ENCODE results near the gene METTL26.
A peak's percentile ranks its signal among the peaks of the same experiment; 100 is the strongest.

METTL26 gene

DNA sequence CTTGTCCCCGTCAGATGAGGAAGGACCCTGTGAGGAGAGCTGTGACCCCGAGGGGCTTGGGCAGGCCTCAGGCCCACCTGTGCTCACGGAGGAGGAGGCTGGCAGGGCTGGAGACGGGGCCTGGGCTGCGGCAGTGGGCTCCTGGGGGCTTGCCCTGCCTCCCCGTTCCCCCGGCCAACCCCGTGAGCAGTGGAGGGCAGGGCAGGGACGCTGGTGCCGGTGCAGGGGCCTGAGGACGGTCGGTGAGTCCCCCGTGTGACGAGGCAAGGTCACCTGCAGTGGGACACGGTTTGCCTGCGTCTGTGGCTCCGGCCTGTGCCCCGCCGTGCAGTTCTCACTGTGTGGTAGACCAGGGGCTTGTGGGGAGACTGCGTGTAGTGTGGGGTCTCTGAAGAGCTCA, 23.5 kb upstream of the METTL26 start:
- DNase-seq (ENCODE audit: low read depth in 1 of 2, low spot score in 1 of 2): no peak

DNA sequence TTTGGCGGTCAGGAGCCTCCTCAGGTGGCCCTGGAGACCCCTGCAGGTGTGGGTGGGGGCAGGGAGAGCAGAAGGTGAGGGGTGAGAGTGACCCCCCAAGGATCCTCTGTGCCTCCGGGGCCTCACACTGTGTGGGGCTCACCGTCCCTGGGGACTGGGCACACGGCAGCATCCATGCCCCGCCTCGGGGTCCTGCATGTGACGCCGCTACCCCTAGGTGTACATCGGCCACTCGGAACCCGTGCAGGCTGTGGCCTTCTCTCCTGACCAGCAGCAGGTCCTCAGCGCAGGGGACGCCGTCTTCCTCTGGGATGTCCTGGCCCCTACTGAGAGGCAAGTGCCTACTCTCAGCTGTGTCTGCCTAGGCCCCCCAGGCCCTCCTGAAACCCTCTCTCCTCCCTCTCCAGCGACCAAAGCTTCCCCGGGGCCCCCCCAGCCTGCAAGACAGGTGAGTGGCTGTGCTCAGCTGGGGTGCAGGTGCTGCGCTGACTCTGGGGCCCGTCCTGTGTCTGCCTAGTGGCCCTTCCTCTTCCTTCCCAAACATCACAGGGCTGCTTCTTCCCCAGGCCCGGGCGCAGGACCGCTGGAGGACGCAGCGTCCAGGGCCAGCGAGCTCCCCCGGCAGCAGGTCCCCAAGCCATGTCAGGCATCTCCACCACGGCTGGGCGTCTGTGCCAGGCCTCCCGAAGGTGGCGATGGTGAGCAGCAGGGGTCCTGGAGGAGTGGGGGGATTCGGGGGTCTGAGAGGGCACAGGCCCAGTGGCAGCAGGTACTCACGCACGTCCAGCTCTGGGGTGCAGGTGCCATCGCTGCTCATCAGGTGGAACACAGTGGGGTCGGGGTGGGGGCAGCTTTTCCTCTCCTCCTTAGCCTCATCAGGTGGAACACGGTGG, 22.8 kb upstream of the METTL26 start:
- DNase-seq (ENCODE audit: low read depth in 1 of 2, low spot score in 1 of 2): no peak

DNA sequence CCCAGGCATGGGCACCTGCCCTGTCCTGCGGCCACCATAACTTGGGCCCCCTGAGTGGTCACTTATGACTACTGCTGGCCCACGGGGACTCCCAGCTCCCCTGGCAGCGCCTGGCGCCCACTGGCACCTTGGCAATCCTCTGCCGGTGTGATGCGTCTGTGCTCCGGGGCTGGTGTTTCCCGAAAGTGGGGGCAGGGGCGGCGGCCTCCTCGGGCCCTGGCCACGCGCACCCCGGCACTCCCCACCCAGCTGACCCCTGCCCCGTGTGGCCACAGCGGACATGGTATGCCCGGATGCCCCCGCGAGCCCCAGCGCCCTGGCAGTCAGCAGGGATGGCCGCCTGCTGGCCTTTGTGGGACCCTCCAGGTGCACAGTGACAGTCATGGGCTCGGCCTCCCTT, 21.4 kb upstream of the METTL26 start:
- no peak for DNase-seq (ENCODE audit: low read depth in 1 of 2, low spot score in 1 of 2)

DNA sequence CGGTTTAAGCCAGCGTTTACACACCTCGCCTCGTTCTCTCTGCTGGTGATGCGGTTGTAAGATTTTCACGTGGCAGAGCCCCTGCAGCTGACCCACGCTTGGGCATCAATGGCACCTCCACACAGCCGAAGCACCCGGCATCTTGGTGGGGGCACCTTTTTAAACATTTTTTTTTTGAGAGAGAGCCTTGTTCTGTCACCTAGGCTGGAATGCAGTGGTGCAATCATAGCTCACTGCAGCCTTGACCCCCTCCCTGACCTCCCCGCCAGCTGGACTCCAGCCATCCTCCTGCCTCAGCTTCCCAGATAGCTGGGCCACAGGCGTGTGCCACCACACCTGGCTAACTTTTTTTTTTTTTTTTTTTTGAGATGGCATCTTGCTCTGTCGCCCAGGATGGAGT, 17.9 kb upstream of the METTL26 start:
- no peak for DNase-seq (ENCODE audit: low read depth in 1 of 2, low spot score in 1 of 2)

DNA sequence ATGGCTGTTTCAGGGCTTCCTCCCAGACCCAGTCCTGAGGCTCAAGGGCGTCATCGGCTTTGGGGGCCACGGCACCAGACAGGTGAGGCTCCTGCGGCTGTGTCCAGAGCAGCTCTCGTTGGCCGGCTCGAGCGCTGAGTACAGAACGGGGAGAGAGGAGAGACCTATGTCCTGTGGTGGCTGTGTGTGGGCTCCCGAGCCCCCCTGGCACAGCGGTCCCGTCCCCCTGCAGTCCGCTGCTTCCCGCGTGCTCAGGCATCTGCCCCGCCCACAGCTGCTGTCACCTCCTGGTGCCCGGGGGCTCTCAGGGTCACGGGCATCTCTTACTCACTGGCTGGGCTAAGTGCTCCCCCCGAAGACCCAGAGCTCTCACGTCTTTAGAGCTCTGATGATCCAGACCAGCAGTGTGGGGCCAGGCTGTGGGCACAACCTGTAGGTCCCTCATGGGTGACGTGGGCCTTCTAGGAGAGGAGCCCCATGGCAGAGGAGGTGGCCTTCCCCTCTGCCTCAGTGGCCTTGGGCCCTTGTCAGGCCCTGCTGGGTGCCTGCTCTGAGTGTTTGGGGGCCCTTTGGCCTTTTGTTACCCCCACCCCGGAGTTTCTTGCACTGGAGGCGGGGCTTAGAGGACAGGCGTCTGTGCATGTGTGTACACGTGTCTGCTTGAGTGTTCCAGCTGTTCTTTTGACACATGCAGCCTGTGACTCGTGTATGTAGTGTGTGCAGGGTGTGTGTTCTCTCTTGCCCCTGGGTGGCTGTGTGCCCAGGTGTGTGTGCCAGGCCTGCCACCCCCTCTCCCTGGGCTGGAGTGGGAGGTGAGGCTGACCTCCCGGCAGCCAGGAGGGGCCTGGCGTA, 16.6 kb upstream of the METTL26 start:
- no peak for DNase-seq (ENCODE audit: low read depth in 1 of 2, low spot score in 1 of 2)

DNA sequence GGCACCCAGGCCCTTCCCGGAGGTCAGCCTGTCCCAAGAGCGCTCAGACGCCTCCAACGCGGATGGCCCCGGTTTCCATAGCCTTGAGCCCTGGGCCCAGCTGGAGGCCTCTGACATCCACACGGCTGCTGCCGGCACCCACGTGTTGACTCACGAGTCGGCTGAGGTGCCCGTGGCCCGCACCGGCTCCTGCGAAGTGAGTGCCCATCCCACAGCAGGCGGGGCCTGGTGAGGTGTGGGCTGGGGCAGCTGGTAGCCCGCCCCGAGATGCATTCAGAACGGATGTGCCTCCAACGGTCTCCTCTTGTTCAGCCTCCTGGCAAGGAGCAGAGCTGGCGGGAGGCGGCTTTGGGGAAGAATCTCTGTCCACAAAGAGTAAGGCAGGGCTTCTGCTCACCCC, 15.7 kb upstream of the METTL26 start:
- no peak for DNase-seq (ENCODE audit: low read depth in 1 of 2, low spot score in 1 of 2)

DNA sequence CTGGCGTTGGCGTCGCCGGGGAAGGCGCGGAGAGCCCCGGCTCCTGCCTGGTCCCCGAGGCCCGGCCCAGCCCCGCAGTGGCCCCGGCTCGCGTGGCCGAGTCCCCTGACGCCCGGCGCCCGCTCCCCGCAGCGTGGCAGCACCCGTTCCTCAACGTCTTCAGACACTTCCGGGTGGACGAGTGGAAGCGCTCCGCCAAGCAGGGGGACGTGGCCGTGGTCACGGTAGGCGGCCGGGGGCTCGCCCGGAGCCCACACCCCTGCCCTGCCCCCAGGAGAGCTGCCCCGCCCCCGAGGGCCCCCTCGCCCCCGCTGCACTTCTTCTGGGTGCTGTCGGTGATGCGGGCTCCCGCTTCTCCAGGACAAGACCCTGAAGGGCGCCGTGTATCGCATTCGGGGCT, 13.5 kb upstream of the METTL26 start:
- no peak for DNase-seq (ENCODE audit: low read depth in 1 of 2, low spot score in 1 of 2)

DNA sequence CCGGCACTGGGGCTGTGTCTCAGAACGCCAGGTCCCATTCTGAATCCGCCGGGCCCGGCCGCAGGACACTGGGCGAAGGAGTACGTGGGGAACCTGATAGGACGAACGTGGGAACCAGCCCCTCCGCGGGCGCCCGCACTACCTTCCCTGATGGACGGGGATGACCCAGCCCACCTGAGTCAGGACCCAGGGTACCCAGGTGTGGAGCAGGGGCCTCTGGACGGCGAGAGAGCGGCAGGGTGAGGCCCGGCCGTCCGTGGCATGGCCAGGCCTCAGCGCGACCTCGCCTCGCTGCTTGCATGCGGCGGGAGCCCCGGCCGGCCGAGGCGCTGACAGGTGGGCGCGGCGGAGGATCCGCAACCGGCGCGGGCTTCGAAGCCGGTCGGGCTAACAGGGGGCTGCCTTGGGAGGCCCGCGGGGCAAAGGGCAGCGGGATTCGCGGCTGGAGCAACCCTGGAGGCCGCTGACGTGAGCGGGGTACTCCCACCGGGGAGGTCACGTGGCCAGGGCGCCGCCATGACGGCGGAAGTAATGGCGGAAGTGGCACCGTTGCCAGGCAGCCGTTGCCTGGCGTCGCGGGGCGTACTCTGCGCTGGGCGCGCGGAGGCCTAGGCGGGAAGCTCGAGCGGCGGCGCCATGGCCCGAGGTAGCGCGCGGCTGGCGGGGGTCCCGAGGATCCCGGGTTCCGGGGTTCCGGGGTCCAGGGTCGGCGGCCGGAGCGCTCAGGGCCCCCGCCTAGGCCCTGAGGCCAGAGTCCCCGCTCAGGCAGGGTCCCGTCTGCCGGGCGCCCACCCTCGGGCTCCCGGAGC, 12.9 kb upstream of the METTL26 start, which contains the start of gene WDR90:
WDR90 (plus strand) TSS at position 585 of the 809 bp plus-strand sequence; CDS start at position 637, 52 bp downstream.
- DNase-seq (ENCODE audit: low read depth in 1 of 2, low spot score in 1 of 2): peak; percentile 80 to 91

DNA sequence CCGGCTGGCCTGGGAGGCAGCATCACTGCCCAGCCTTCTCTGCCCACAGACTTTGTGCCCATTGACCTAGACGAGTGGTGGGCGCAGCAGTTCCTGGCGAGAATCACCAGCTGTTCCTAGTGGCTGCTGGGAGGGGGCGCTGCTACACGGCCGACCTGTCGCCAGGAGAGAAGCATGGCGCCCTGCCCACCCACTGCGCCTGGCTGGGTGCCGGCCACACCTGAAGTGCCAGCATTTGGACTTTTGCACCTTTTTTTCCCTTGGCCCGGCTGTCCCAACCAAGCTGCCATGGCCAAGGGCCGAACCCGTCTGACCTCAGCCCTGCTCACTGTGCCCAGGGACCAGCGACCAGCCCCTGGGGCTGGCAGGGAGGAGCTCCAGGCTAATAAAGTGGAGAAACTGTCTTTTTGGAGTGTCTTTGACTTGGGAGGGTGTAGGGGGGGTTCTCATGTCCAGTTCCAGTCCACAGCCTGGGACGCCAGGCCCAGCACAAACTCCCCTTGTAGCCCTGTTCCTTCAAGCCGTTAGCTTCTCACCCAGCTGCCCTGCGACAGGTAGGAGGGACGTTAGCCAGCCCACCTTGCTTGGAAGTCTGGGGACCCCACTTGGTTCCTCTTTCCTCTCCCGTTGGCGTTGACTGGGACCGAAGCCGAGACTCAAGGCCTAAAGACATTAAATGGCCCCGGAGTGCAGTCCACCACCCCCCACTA, 12.1 kb upstream of the METTL26 start:
- DNase-seq (ENCODE audit: low read depth in 1 of 2, low spot score in 1 of 2): peak in 1 of 2 donors; percentile 27

DNA sequence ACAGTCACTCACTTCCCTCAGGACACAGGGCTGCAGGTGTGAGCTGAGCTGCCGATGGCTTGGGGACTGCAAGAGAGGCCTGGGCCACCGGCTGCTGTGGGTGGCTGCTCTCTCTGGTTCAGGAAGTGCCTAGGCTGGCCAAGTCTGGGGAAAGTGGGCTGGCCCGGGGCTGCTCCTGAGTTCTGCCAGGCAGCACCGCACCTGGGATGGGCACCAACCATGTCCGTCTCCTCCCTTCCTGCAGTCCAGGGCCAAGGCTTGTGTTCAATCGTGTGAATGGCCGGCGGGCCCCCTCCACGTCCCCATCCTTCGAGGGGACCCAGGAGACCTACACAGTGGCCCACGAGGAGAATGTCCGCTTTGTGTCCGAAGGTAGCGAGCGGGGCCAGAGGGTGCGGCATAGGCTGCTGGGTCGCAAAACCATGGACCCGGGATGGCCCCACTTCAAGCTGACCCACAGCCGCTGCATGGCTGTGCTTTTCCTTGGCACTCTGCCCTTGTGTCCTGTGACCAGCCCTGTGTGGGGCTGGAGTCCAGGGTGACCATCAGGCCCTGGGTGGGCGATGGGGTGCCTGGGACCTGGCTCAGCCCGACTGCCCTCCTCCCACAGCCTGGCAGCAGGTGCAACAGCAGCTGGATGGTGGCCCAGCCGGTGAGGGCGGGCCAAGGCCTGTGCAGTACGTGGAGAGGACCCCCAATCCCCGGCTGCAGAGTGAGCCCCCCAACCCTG, 11.2 kb upstream of the METTL26 start:
- no peak for DNase-seq (ENCODE audit: low read depth in 1 of 2, low spot score in 1 of 2)

DNA sequence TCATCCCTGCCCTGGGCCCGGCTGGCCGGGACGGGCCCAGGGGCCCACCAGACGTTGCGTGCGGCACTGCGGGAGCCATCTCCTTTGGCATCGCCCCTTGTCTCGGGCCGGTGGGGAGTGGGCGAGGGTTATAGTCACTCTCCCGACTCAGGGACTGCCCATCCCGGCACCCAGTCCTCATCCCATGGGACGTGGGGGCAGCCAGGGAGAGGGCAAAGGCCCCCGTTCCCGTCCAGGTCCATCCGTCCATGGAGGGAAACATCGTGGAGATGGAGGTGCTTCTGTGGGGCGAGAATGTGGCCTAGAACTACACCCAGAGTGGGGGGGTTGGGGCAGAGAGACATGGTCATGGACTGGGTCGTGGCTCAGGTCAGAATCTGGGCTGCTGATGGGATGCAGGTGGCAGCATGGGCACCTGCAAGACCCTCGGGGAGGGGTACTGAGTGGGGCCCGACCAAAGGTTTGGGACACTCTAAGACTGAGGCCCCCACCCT, 10.6 kb upstream of the METTL26 start:
- DNase-seq (ENCODE audit: low read depth in 1 of 2, low spot score in 1 of 2): no peak

DNA sequence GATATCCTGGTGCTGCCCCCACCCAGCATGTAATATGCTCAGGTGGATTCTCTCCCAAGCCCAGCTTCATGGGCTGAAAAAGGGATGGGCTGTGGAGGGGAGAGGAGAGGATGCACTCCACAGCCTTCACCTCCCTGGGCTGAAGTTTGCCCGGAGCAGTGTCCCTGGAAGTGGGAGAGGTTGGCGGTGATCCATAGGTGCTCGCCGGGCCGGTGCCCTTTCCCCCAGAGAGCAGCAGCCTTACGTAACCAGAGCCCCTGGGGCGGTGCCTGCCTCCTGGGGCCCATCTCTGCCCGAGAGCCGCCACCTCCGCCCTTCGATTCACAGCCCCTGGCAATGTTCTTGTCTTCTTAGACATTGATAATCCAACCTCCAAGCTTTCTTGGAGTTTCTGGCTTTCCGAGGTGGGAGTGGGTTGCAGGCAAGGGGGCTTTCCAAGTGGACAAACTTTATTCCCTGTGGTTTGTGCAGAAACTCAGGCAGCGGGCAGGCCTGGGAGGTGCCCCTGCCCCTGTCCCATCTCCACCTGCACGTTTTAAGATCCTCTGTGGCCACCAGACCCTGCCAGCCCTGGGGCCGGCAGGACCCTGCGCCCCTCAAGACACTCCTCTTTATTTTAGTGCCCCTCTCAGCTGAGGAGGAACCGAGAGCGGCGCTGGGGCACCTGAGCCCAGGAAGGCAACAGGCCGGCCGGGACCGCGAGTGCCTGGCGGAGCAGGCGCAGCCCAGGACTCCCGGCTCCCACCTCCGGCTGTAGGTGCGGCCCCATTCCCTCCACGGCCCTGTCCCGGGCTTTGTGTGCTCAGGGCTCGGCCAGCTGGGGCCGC, 10.0 kb upstream of the METTL26 start:
- DNase-seq (ENCODE audit: low read depth in 1 of 2, low spot score in 1 of 2): no peak

DNA sequence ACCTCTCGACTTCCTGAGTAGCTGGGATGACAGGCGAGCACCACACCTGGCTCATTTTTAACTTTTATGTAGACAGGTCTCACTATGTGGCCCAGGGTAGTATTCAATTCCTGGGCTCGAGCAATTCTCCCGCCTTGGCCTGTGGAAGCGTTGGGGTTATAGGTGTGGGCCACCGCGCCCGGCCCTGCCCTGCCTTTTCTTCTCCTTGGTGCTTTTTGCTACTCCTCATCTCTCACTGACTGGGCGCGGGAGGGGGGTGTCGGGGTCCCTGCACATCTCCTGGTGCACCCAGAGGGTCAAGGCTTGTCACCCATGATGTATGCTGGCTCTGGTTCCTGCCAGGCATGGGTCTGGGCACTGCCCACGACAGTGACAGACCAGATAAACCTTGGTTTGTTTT, 8.5 kb upstream of the METTL26 start:
- no peak for DNase-seq (ENCODE audit: low read depth in 1 of 2, low spot score in 1 of 2)

DNA sequence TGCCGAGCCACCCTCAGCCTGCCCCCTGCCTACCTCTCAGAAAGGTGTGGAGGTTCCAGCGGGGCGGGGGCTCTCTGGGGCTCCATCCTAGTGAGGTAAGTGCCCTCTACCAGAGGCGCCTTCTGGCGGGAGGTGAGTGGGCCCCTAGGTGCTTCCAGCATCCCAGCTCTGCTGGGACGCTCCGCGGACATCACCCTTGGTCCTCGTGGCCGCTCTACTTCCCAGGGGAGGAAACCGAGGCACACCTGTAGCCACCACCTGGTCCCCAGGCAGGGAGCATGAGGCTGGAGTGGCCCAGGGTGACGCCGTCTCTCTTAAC, 6.9 kb upstream of the METTL26 start:
- no peak for DNase-seq (ENCODE audit: low read depth in 1 of 2, low spot score in 1 of 2)

DNA sequence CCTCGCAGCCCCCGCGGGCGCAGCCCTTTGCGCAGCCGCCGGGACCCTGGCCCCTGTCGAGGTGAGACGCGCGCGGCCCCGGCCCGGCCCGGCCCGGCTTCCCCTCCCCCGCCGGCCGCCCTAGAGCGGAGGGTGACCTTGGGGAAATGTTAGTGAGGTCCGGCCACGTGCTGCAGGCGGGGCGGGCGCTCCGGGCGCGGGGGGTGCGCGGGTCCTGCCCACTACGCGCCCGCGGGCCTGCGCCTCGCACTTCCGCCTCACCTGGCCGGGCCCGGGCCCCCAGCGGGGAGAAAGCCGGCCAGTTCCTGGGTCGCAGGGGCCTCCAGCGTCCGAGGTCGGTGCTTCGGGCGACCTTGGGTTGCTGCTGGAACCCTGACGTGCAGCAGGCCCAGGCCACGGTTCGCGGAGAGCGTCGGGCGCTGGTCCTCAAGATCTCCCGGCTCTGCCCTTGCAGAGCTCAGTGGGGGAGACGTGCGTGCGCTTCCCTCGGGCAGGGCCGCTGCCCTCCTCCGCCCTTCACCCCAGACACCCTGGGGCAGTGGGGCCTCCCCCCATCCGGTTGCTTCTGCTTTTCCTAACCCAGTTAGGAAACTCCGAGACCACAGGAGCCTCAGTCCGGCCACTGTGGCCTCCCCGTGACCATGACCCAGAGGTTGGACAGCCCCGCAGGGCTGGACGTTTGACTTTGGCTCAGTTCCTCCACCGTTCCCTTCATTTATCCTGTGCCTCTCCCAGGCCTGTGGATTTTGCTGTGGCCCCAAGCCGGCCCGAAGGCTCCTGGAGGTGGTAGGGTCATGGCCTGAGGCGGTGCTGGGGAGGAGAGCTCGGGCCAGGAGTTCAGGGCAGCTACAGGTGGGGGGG, 6.3 kb upstream of the METTL26 start:
- DNase-seq (ENCODE audit: low read depth in 1 of 2, low spot score in 1 of 2): peak in 1 of 2 donors; percentile 30

DNA sequence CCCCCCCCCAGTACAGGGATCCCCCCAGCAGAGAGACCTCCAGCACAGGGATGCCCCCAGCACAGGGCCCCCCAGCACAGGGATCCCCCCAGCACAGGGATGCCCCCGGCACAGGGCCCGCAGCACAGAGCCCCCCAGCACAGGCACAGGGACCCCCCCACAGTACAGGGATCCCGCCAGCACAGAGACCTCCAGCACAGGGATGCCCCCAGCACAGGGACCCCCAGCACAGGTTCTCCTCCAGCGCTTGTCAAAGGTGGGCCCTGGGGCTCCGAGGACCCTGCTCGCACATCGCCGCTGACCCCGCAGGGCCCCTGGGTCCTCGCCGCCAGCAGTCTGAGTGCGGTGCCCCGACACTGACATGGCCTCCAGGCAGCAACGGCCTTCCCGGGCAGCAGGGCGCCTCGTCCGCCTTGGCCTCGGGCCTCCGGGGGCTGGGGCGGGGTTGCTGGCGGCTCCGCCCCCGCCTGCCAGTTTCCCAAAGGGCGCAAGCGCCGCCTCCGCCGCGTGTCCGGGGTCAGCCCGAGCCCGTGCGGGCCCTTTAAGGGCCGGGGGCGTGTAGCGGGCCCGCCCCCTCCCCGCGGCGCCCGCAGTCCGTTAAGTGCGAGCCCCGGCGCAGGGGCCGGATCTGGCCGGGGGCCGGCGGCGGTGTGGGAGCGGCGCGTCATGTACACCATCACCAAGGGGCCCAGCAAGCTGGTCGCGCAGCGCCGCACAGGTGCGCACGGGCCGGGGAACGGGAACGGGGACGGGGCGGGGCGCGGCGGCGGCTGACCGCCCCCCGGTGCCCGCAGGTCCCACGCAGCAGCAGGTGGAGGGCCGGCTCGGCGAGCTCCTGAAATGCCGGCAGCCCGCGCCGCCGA, 5.5 kb upstream of the METTL26 start, which contains the start of gene MCRIP2:
MCRIP2 (plus strand) TSS at position 503 of the 863 bp plus-strand sequence; CDS start at position 667, 164 bp downstream.
- peak; percentile 29 to 62 for DNase-seq (ENCODE audit: low read depth in 1 of 2, low spot score in 1 of 2)

DNA sequence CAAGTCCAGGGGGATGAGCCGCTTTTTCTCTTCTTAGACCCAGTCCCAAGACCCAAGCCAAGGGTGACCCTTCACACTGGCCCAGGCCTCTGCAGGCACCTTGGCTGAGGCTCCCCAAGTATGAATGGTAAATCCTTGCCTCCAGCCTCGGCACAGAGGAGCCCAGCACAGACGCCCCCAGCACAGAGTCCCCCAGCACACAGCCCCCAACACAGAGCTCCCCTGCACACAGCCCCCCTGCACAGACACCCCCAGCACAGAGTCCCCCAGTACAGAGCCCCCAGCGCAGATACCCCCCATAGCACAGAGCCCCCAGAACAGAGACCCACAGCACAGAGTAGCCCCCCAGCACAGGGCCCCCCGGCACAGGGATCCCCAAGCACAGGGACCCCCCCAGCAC, 4.5 kb upstream of the METTL26 start:
- no peak for DNase-seq (ENCODE audit: low read depth in 1 of 2, low spot score in 1 of 2)

Measured in stimulated activated CD4-positive, alpha-beta T cell treated with anti-CD3 and anti-CD28 coated beads, Interleukin-15, amount 100 ng/mL, for 1 hour (primary cell).